Measurements from ENCODE around the gene LRCH1.

The LRCH1 gene

GRCh38 chr13:46663206-46664037 lies 110.5 kb downstream of the LRCH1 start:
- DNase-seq (ENCODE audit: low read depth in 1 of 2, low spot score in 1 of 2) = no peak

DNA sequence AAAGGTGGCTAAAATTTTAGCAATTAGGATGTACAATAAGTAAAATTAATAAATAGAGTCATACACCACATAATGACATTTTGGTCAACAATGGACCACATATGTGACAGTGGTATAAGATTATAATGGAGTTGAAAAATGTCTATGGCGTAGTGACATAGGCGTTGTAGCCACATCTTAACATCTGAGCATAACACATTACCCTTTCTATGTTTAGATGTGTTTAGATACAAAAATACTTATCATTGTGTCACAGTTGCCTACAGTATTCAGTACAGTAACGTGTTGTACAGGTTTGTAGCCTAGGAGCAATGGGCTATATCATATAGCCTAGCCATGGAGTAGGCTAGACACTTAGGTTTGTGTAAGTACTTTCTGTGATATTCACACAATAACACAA lies 111.2 kb downstream of the LRCH1 start:
- no peak for DNase-seq (ENCODE audit: low read depth in 1 of 2, low spot score in 1 of 2)

GRCh38 chr13:46665248-46665632 lies 112.3 kb downstream of the LRCH1 start:
- DNase-seq (ENCODE audit: low read depth in 1 of 2, low spot score in 1 of 2) = no peak

GRCh38 chr13:46665633-46666482 lies 112.9 kb downstream of the LRCH1 start:
- no peak for DNase-seq (ENCODE audit: low read depth in 1 of 2, low spot score in 1 of 2)

- DNase-seq (ENCODE audit: low read depth in 1 of 2, low spot score in 1 of 2) = no peak
Observed at GRCh38 chr13:46666727-46667456, 113.9 kb downstream of the LRCH1 start.

DNA sequence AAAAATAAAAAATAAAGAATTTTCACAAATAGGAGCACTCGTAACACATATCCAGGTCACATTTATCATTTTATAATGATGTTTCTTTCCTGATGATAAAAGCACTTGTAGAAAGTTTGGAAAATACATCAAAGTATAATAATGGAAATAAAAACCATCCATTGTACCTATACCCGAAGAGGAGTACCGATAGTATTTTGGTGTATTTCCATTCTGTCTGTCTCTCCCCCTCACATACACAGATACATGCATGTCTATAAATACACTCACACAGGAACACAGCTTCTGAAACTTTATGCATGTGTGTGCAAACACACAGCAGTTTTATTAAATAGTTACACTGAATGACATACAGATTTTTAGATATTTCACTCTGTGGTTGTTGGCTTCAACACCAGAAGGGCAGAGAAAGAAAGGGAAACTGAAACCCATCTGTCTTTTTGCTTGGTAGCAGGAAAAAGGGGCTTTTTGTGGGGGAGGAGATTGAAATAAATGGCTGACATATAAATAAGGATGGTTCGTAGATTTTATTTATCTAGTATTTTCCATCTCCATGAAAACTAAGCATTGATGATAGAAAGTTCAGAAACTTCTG lies 114.8 kb downstream of the LRCH1 start:
- DNase-seq (ENCODE audit: low read depth in 1 of 2, low spot score in 1 of 2) = no peak

DNA sequence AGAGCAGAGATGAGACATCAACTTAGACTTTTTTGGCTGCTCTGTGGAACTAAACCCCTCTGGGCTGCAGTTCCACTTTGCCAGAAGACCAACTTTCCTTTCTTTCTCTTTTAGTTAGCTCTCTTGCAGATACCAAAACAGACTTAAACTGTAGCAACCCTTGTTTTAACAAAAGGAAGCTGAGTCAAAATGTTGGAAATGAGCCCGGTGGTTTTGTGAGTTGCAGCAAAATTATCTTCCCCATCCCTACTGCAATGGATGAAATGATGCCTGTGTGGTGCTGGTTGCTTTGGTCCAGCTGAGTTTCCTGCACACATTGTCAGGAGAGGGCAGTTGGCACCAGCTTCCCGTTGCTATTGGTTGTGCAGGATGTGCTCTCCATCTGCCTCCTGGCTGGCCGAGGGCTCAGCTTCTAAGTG lies 115.3 kb downstream of the LRCH1 start:
- no peak for DNase-seq (ENCODE audit: low read depth in 1 of 2, low spot score in 1 of 2)

DNA sequence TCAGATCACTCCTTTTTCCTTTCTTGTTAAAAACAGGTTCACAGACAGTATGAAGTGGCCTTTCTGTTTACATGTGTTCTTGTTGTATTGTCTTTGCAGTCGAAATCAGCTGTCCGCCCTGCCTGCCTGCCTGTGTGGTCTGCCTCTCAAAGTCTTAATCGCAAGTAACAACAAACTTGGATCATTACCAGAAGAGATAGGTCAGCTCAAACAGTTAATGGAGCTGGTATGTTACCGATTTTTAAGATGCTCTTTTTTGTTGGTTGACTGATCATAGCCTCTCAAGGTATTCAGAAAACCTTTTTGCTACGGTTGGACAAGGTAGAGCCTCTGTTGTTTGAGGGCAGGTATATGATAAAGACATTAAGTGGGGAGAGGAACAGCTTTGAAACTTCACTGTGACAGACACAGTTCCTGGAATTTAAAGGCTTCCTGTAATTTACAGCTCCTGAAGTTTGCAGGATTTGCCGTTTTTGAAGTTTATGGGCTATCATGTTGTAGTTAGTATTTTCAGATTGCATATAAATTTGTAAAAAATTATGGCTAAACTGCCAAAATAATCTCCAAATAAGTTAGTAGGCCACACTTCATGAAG lies 116.1 kb downstream of the LRCH1 start:
- DNase-seq (ENCODE audit: low read depth in 1 of 2, low spot score in 1 of 2) = no peak

- DNase-seq (ENCODE audit: low read depth in 1 of 2, low spot score in 1 of 2) = no peak
Observed at GRCh38 chr13:46672338-46673090, 119.5 kb downstream of the LRCH1 start.

- no peak for DNase-seq (ENCODE audit: low read depth in 1 of 2, low spot score in 1 of 2)
Observed at GRCh38 chr13:46675016-46675415, 122.0 kb downstream of the LRCH1 start.

DNA sequence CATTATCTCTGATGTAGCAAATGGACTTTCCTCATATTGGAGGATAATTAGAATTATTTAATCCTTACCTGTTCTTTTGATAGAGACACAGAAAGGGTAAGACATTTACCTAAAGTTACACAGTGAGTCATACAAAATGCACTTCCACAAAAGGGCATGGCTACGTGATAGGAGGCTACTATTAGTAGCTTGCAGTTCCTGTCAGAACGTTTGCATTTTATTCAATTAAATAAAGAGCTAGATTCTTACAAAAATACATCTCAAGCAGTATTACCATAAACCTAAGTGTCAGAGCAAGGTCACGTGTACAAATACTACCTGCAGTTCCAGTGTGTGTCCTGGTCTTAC lies 123.4 kb downstream of the LRCH1 start:
- DNase-seq (ENCODE audit: low read depth in 1 of 2, low spot score in 1 of 2) = no peak

DNA sequence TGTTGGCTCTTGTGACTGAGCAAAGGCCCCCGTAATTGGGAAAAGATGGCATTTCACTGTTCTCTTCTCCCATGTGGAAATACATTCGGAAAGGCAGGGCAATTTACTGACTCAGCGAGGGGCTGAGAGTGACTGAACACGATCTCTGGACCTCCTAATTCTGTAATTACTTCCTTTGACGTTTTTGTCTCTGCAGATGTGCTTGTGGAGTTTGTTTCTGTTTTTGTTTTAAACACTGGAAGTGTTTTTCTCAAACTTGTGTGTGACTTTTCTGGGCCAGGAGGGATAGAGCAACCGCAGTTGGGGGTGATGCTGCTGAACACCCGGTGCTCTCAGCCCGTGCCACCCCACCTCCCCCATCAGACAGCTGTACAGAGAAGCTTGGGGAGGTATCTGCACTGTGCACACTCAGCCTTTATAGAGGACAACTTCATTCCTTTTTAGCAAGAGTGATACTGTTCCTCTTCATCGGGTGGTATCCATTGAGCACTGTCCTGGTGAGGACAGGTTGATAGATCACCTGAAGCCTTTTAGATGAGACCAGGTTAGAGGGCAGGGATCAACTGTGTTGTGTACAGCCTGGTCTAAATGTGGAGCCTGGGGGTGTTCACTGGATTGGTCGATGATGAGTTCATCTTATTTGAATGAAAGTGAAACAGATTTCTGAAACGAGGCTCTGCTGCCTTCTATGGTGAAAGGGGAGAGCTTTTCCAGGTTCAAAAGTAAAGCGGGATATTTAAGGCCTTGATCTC lies 126.6 kb downstream of the LRCH1 start:
- no peak for DNase-seq (ENCODE audit: low read depth in 1 of 2, low spot score in 1 of 2)

GRCh38 chr13:46682015-46682414 lies 129.0 kb downstream of the LRCH1 start:
- DNase-seq (ENCODE audit: low read depth in 1 of 2, low spot score in 1 of 2) = no peak

- no peak for DNase-seq (ENCODE audit: low read depth in 1 of 2, low spot score in 1 of 2)
Observed at GRCh38 chr13:46682707-46683106, 129.7 kb downstream of the LRCH1 start.

DNA sequence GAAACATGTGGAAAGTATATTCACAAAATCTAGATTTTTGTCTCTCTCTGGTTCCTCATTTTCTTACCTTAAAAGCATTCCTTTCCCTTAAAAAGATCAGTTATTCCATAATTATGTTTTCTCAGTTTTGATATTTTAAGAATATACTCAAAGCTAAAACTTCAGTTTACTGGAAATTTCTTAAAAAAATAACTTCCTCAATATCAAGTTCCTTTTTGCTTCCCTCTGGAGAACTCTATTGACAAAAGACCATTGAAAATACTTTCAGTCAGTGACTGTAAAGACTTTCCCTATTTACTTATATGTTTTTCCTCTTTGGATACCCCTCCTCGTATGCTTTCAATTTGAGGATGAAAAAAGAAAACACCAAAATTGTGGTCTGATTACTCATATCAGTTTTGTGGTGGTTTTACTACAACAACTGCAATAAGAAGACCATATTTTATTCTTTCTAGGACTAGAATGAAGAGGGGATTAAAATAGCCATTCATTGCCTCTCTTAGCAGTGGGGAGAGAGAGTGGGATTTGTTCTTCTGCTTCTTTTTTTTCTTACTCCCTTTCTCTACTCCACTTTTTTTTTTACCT lies 130.8 kb downstream of the LRCH1 start:
- DNase-seq (ENCODE audit: low read depth in 1 of 2, low spot score in 1 of 2) = no peak

GRCh38 chr13:46684287-46685001 lies 131.5 kb downstream of the LRCH1 start:
- no peak for DNase-seq (ENCODE audit: low read depth in 1 of 2, low spot score in 1 of 2)

DNA sequence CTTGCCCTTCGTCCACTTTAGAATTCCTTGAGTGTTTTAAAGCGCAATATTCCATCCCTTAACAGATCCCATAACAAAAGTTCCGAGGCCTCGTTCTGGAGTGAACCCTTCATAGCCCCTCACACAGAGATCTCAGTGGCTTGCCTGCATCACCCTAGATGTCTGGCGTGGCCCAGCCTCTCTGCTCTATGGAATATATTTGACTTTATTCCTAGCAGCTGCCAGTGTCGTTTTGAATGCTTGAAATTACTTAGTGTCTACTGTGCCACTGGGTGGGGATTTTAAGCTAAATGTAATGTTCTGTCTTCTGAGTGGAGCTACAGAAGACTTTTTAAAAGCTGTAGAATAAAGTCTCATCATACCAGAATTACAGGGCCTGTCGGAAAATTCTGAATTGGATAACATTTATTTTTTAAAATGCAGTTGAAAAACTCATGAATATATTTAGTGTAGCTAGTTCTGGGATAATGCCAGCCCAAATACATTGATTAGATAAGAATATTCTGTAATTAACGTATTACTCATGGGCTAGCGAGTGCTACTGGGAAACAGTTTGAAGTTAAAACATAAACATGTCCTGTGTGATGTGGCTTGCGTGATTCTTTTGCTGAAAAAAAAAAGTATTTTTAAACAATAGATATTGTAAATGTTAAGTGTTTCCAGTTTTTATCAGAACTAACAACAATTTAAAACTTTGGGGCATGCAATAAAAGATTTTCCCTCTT lies 132.2 kb downstream of the LRCH1 start:
- DNase-seq (ENCODE audit: low read depth in 1 of 2, low spot score in 1 of 2) = no peak

DNA sequence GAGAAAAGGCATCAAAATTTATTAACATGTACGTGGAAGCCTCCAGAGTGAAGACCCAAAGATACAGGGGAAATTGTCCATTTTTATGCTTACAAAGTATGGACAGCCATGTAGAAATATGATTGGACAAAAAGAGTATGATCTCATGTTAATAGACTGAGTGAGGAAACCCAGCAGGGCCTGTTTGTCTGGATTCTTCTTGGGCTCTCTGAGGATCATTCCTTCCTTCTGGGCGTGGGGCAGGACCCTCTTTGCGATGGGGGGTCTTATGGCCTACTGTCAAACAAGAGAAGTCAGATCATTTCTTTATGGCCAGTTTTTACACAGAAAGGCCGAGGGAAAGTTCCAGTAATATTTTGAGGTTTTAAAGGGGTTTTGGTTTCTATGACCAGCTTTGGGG lies 133.2 kb downstream of the LRCH1 start:
- no peak for DNase-seq (ENCODE audit: low read depth in 1 of 2, low spot score in 1 of 2)
